Measurements from ENCODE around the gene CRTC3. TPM values are rescaled to one million over a fixed set of nuclear protein-coding genes. Genes with fewer than 3 reads are reported as not detected.

Gene CRTC3
- total RNA-seq, 1 donor = 58.2 TPM

- Histone ChIP-seq H3K4me1 (ENCODE audit: insufficient read depth, low read length) (peaks cover 88% of the 10 kb centered on the region), H3K9me3 (ENCODE audit: low read depth, low read length) (no peaks in the 10 kb centered on the region), H3K27me3 (ENCODE audit: insufficient read depth, low read length) (no peaks in the 10 kb centered on the region), H3K4me3 (ENCODE audit: low read length) (no peak overlapping the region)
These were observed 34.3 kb downstream of the CRTC3 start for GRCh38 chr15:90564051-90564450.

- Histone ChIP-seq H3K9me3 (ENCODE audit: low read depth, low read length) (no peaks in the 10 kb centered on the region), H3K4me3 (ENCODE audit: low read length) (no peak overlapping the region), H3K27me3 (ENCODE audit: insufficient read depth, low read length) (no peaks in the 10 kb centered on the region), H3K4me1 (ENCODE audit: insufficient read depth, low read length) (peaks cover 93% of the 10 kb centered on the region)
These were observed 34.9 kb downstream of the CRTC3 start for GRCh38 chr15:90564590-90564989.

- Histone ChIP-seq H3K27me3 (ENCODE audit: insufficient read depth, low read length) (no peaks in the 10 kb centered on the region), H3K9me3 (ENCODE audit: low read depth, low read length) (no peaks in the 10 kb centered on the region), H3K4me3 (ENCODE audit: low read length) (no peak overlapping the region), H3K4me1 (ENCODE audit: insufficient read depth, low read length) (peaks cover 98% of the 10 kb centered on the region)
These were observed 36.1 kb downstream of the CRTC3 start for GRCh38 chr15:90565866-90566265.

GRCh38 chr15:90570643-90571042 lies 40.9 kb downstream of the CRTC3 start:
- Histone ChIP-seq H3K4me1 (ENCODE audit: insufficient read depth, low read length) (peaks cover 82% of the 10 kb centered on the region), H3K4me3 (ENCODE audit: low read length) (no peak overlapping the region), H3K27me3 (ENCODE audit: insufficient read depth, low read length) (no peaks in the 10 kb centered on the region), H3K9me3 (ENCODE audit: low read depth, low read length) (no peaks in the 10 kb centered on the region)

GRCh38 chr15:90571063-90571541 lies 41.4 kb downstream of the CRTC3 start:
- H3K27me3 ChIP-seq (ENCODE audit: insufficient read depth, low read length) = no peaks in the 10 kb centered on the region
- peaks cover 77% of the 10 kb centered on the region for H3K4me1 ChIP-seq (ENCODE audit: insufficient read depth, low read length)
- peak overlapping the region; percentile 7 for H3K4me3 ChIP-seq (ENCODE audit: low read length)
- no peaks in the 10 kb centered on the region for H3K9me3 ChIP-seq (ENCODE audit: low read depth, low read length)

GRCh38 chr15:90572893-90573292 lies 43.2 kb downstream of the CRTC3 start:
- no peak overlapping the region for H3K4me3 ChIP-seq (ENCODE audit: low read length)
- no peaks in the 10 kb centered on the region for H3K27me3 ChIP-seq (ENCODE audit: insufficient read depth, low read length)
- H3K4me1 ChIP-seq (ENCODE audit: insufficient read depth, low read length) = peaks cover 62% of the 10 kb centered on the region
- H3K9me3 ChIP-seq (ENCODE audit: low read depth, low read length) = no peaks in the 10 kb centered on the region

GRCh38 chr15:90576711-90577389 lies 47.1 kb downstream of the CRTC3 start:
- Histone ChIP-seq H3K4me3 (ENCODE audit: low read length) (no peak overlapping the region), H3K9me3 (ENCODE audit: low read depth, low read length) (no peaks in the 10 kb centered on the region), H3K27me3 (ENCODE audit: insufficient read depth, low read length) (no peaks in the 10 kb centered on the region), H3K4me1 (ENCODE audit: insufficient read depth, low read length) (peaks cover 49% of the 10 kb centered on the region)

- Histone ChIP-seq H3K27me3 (ENCODE audit: insufficient read depth, low read length) (no peaks in the 10 kb centered on the region), H3K9me3 (ENCODE audit: low read depth, low read length) (no peaks in the 10 kb centered on the region), H3K4me1 (ENCODE audit: insufficient read depth, low read length) (peaks cover 49% of the 10 kb centered on the region), H3K4me3 (ENCODE audit: low read length) (no peak overlapping the region)
These were observed 49.5 kb downstream of the CRTC3 start for GRCh38 chr15:90579213-90579612.

- no peak overlapping the region for H3K4me3 ChIP-seq (ENCODE audit: low read length)
- H3K27me3 ChIP-seq (ENCODE audit: insufficient read depth, low read length) = no peaks in the 10 kb centered on the region
- peaks cover 45% of the 10 kb centered on the region for H3K4me1 ChIP-seq (ENCODE audit: insufficient read depth, low read length)
- H3K9me3 ChIP-seq (ENCODE audit: low read depth, low read length) = no peaks in the 10 kb centered on the region
These were observed 50.4 kb downstream of the CRTC3 start for GRCh38 chr15:90580099-90580498.

GRCh38 chr15:90580541-90580940 lies 50.8 kb downstream of the CRTC3 start:
- Histone ChIP-seq H3K4me3 (ENCODE audit: low read length) (no peak overlapping the region), H3K9me3 (ENCODE audit: low read depth, low read length) (no peaks in the 10 kb centered on the region), H3K27me3 (ENCODE audit: insufficient read depth, low read length) (no peaks in the 10 kb centered on the region), H3K4me1 (ENCODE audit: insufficient read depth, low read length) (peaks cover 46% of the 10 kb centered on the region)

GRCh38 chr15:90580946-90581345 lies 51.2 kb downstream of the CRTC3 start:
- H3K4me1 ChIP-seq (ENCODE audit: insufficient read depth, low read length) = peaks cover 49% of the 10 kb centered on the region
- no peaks in the 10 kb centered on the region for H3K9me3 ChIP-seq (ENCODE audit: low read depth, low read length)
- H3K4me3 ChIP-seq (ENCODE audit: low read length) = no peak overlapping the region
- no peaks in the 10 kb centered on the region for H3K27me3 ChIP-seq (ENCODE audit: insufficient read depth, low read length)

- Histone ChIP-seq H3K27me3 (ENCODE audit: insufficient read depth, low read length) (no peaks in the 10 kb centered on the region), H3K4me1 (ENCODE audit: insufficient read depth, low read length) (peaks cover 47% of the 10 kb centered on the region), H3K9me3 (ENCODE audit: low read depth, low read length) (no peaks in the 10 kb centered on the region), H3K4me3 (ENCODE audit: low read length) (no peak overlapping the region)
These were observed 52.1 kb downstream of the CRTC3 start for GRCh38 chr15:90581771-90582352.

GRCh38 chr15:90582553-90582952 lies 52.8 kb downstream of the CRTC3 start:
- Histone ChIP-seq H3K9me3 (ENCODE audit: low read depth, low read length) (no peaks in the 10 kb centered on the region), H3K4me3 (ENCODE audit: low read length) (no peak overlapping the region), H3K4me1 (ENCODE audit: insufficient read depth, low read length) (peaks cover 54% of the 10 kb centered on the region), H3K27me3 (ENCODE audit: insufficient read depth, low read length) (no peaks in the 10 kb centered on the region)

- Histone ChIP-seq H3K4me1 (ENCODE audit: insufficient read depth, low read length) (peaks cover 55% of the 10 kb centered on the region), H3K9me3 (ENCODE audit: low read depth, low read length) (no peaks in the 10 kb centered on the region), H3K27me3 (ENCODE audit: insufficient read depth, low read length) (no peaks in the 10 kb centered on the region), H3K4me3 (ENCODE audit: low read length) (no peak overlapping the region)
These were observed 53.9 kb downstream of the CRTC3 start for GRCh38 chr15:90583471-90584252.

- Histone ChIP-seq H3K4me3 (ENCODE audit: low read length) (no peak overlapping the region), H3K4me1 (ENCODE audit: insufficient read depth, low read length) (peaks cover 46% of the 10 kb centered on the region), H3K9me3 (ENCODE audit: low read depth, low read length) (no peaks in the 10 kb centered on the region), H3K27me3 (ENCODE audit: insufficient read depth, low read length) (no peaks in the 10 kb centered on the region)
These were observed 55.1 kb downstream of the CRTC3 start for GRCh38 chr15:90584841-90585240.

Data from mononuclear cell (primary cell).